Measurements from ENCODE around the gene OPRL1. TPM values are rescaled to one million over a fixed set of nuclear protein-coding genes. Genes with fewer than 3 reads are reported as not detected.

OPRL1 gene
- total RNA-seq, 3 donors from 2014 or later: 1.6 to 3.4 (median 2.3) TPM

DNA sequence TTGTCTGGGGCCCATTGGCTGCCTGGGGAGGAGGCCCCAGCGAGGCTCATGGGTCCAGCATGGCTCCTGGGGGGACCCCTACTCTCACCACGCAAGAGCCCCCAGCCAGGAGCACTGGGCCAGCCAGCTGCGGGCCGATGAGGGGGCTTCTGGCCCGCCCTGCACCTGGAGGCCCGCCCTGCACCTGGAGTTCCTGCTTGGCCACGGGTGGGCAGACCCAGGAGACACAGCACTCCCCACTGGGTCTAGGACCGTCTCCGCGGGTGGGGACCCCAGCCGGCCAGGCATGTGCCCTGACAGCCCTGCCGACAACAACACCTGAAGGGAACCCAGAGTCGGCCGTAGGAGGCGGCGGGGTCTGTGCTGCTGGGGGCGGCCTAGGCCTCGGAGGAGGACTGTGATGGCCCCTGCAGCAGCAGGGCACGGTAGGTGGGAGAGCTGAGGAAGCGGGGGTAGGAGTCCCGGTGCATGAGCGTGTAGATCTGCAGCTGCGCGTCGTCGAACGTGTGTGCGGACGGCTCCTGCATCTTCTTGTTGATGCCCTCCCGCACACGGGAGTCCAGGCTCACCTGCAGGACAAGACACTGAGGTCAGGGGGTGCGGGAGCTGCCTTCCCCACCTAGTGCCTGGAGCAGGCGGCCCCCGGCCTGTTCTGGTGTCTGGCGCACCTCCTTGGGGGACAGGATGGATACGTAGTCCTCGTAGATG lies 6.3 kb upstream of the OPRL1 start:
- no peaks in the 10 kb centered on the region for H3K27me3 ChIP-seq
- no peak for DNase-seq (ENCODE audit: low spot score in 2 of 2)
- H3K27ac ChIP-seq: no peak overlapping the region
- peaks cover 3 to 4% of the 10 kb centered on the region in 2 donors for H3K4me1 ChIP-seq
- H3K36me3 ChIP-seq: no peaks in the 10 kb centered on the region
- TF ChIP-seq POLR2A (IDR thresholded peaks at IDR 0.05): no peak
- TF ChIP-seq, protein P1, sequence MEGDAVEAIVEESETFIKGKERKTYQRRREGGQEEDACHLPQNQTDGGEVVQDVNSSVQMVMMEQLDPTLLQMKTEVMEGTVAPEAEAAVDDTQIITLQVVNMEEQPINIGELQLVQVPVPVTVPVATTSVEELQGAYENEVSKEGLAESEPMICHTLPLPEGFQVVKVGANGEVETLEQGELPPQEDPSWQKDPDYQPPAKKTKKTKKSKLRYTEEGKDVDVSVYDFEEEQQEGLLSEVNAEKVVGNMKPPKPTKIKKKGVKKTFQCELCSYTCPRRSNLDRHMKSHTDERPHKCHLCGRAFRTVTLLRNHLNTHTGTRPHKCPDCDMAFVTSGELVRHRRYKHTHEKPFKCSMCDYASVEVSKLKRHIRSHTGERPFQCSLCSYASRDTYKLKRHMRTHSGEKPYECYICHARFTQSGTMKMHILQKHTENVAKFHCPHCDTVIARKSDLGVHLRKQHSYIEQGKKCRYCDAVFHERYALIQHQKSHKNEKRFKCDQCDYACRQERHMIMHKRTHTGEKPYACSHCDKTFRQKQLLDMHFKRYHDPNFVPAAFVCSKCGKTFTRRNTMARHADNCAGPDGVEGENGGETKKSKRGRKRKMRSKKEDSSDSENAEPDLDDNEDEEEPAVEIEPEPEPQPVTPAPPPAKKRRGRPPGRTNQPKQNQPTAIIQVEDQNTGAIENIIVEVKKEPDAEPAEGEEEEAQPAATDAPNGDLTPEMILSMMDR (IDR thresholded peaks at IDR 0.05): no peak
- TF ChIP-seq POLR2AphosphoS5 (IDR thresholded peaks at IDR 0.05): no peak
- intact Hi-C loops (cut with DNase I; ENCODE audit: low total_unique reads): no loop called here
- H3K9me3 ChIP-seq: no peaks in the 10 kb centered on the region
- H3K4me3 ChIP-seq: no peak overlapping the region

DNA sequence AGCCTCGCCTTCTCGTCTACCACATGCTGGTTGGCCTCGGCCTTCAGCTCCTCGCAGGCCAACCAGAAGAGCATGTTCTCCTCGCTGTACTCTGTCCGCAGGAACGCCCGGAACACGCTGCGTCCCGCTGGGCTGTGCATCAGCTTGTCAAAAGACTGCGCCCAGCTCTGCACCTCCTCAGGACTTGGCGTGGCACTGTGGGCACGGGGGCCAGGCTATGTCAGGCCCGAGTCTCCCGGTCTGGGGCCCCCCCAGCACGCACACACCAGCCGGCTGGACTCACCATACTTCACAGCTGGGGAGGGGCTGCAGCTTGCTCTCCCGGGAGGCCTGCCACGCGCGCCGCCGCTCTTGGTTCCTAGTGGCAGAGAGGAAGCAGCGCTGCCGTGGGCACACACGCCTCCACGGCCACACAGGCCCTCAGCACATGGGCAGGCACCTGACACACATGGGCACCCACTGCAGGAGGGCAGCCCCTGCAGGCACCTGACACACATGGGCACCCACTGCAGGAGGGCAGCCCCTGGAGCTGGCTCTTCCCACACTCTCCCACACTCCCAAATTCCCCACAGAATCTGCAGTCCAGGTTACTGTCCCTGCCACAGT lies 5.6 kb upstream of the OPRL1 start:
- Histone ChIP-seq H3K36me3 (no peaks in the 10 kb centered on the region), H3K27ac (no peak overlapping the region), H3K4me3 (no peak overlapping the region), H3K9me3 (no peaks in the 10 kb centered on the region), H3K4me1 (peaks cover 8 to 9% of the 10 kb centered on the region in 2 donors), H3K27me3 (no peaks in the 10 kb centered on the region)
- TF ChIP-seq POLR2AphosphoS5 (IDR thresholded peaks at IDR 0.05) (no peak), POLR2A (IDR thresholded peaks at IDR 0.05) (no peak)
- TF ChIP-seq, protein P1 (IDR thresholded peaks at IDR 0.05): no peak
- DNase-seq (ENCODE audit: low spot score in 2 of 2): no peak
- intact Hi-C loops (cut with DNase I; ENCODE audit: low total_unique reads): no loop called here

DNA sequence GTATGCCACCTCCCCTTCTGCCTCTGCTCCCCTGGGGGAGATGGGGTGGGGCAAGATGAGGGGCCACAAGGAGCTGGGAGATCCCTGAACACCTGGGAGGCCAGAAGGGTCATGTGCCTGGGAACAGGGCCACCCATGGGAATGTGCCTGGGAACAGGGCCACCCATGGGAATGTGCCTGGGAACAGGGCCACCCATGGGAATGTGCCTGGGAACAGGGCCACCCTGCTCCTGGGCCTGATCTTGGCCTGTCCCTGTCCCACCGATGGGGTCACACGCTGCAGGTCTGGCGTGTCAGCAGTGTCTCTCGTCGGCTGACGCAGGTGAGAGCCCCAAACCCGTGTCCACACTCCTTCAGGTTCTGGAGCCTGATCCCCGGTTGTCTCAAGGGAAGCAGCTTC lies 4.9 kb upstream of the OPRL1 start:
- no peaks in the 10 kb centered on the region for H3K36me3 ChIP-seq

DNA sequence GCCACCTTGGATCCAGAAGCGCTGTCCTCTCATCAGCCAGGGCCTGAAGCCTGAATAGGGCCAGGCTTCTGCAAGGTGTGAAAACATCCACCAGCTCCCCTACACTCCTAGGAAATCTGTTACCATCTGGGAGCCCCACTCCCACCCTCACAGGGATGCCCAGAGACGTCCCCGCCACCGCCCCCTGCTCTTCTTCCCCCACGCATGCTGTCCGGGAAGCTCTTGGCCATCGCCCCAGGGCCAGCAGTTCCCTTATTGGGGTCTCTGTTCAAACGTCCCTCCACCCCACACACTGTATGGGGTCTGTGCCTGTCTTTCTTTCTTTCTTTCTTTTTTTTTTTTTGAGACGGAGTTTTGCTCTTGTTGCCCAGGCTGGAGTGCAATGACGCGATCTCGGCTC lies 4.3 kb upstream of the OPRL1 start:
- Histone ChIP-seq H3K4me3 (no peak overlapping the region), H3K4me1 (peaks cover 8 to 9% of the 10 kb centered on the region in 2 donors), H3K36me3 (no peaks in the 10 kb centered on the region), H3K27me3 (no peaks in the 10 kb centered on the region), H3K9me3 (no peaks in the 10 kb centered on the region), H3K27ac (no peak overlapping the region)
- TF ChIP-seq POLR2A (IDR thresholded peaks at IDR 0.05) (no peak), POLR2AphosphoS5 (IDR thresholded peaks at IDR 0.05) (no peak)
- TF ChIP-seq, protein P1 (IDR thresholded peaks at IDR 0.05): no peak
- DNase-seq (ENCODE audit: low spot score in 2 of 2): no peak
- intact Hi-C loops (cut with DNase I; ENCODE audit: low total_unique reads): no loop called here

More for the DNA sequence above, 4.9 kb upstream of the OPRL1 start:
- H3K27me3 ChIP-seq: no peaks in the 10 kb centered on the region
- TF ChIP-seq POLR2A (IDR thresholded peaks at IDR 0.05) (no peak), POLR2AphosphoS5 (IDR thresholded peaks at IDR 0.05) (no peak)
- TF ChIP-seq, protein P1 (IDR thresholded peaks at IDR 0.05): no peak
- DNase-seq (ENCODE audit: low spot score in 2 of 2): no peak
- no peak overlapping the region for H3K27ac ChIP-seq
- peaks cover 8 to 9% of the 10 kb centered on the region in 2 donors for H3K4me1 ChIP-seq
- intact Hi-C loops (cut with DNase I; ENCODE audit: low total_unique reads): no loop called here
- H3K4me3 ChIP-seq: no peak overlapping the region
- H3K9me3 ChIP-seq: no peaks in the 10 kb centered on the region

Data from breast epithelium (tissue), 4 donors.